GM19035 (cell line): ENCODE measurements around the gene AASS.

Experiments used
- ATAC-seq: cut with Tn5 transposase; IDR thresholded peaks from one replicate; pipeline ENCODE4 v1.9.1; 2021; ENCODE audit not compliant: unreplicated experiment

The AASS gene

DNA sequence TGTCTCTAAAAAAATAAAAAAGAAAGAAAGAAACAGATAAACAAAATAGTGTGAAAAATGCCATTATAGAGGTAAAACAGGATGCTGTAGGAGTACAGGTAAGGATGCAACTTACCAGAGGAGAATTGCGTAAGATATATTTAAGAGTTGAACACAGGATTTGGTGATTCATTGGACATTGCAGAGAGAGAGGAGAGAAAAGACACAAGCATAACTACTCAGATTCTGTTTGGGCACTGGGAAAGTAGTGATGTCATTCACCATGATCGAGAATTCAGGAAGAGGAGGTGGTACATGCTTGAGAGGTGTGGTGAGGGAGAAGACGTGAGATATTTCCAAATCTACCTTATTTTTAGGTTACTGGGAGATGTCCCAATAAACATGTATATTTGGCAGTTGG, 97.6 kb downstream of the AASS start:
- no peak for ATAC-seq

DNA sequence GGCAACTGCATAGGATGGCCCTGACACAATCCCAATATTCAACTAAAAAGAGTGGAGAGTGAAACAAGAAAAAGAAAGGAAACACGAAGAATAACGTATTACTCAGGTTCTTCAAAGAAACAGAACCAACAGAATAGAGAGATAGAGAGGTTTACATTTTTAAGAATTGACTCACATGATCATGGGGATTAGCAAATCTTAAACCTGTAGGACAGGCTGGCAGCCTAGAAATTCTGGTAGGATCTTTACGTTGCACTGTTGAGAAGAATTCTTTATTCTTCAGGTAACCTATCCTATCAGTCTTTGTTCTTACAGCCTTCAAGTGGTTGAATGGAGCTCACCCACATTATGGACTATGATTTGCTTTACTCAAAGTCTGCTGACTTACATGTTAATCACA, 103.9 kb downstream of the AASS start:
- ATAC-seq: no peak

DNA sequence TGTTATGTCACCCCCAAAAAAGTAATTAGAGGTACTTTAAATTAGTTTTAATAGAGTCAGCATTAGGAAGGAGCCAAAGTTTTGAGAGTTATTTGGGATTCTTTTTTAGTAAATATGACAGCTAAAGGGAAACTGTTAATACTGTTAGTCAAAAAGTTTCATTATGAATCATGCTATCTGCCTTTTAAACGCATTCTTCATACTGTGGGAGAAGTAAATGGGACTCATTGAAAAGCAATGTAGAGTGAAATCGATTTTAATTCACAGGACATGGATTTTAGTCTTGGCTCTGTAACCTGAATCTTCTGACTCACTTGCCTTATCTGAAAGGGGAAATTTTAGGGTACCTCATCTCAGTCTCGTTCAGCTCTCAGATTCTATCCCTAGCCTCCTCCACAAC, 105.1 kb downstream of the AASS start:
- no peak for ATAC-seq

DNA sequence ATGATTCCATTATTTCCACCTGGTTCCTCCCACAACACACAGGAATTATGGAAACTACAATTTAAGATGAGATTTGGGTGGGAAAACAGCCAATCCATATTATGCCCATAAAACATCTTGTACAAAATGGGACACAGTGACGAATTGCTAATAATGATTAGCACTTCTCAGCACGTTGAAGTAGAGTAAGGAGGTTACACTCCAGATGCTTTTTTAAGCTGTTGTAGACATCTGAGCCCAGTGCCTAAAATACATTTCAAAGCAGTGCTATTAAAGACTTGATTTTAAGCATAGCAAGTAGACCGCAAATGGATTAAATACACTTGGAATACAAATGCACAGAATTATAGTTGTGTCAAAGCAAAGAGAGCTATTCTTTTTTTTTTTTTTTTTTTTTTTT, 105.9 kb downstream of the AASS start:
- no peak for ATAC-seq

DNA sequence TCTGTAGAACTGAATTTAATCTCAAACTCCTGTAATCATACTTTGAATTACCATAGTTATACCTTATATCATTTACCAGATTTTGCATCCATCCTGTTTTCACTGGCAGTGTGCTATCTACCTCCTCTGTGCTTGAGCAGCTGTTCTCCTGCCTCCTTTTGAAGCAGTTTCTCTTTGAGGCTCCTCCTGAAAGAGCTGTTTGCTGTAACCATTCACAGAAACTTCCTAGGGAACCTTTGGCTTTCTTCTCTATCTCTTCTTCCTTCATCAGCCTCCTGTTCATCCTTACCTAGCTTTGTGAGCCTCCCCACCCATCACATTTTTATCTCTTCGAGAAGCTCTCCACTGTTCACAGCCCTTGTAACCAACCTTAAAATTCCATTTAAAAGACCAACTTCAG, 108.2 kb downstream of the AASS start:
- no peak for ATAC-seq

DNA sequence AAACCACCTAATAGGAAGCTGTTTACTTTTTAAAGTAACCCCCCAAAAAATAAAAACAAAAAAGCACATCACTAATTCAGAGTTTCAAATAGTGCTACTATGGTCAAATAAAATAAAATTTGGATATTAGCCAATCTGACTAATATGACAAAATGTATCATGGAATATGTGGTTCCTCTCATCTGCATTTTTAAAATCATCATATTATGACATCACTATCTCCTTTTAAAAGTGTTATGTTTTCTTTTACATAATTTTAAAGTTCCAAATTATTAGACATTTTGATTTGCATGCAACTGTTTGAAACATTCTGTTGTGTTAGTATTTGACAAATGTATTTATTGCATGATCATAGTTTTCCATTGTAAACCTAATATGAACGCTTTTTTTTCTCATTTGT, 110.4 kb downstream of the AASS start:
- ATAC-seq: no peak

DNA sequence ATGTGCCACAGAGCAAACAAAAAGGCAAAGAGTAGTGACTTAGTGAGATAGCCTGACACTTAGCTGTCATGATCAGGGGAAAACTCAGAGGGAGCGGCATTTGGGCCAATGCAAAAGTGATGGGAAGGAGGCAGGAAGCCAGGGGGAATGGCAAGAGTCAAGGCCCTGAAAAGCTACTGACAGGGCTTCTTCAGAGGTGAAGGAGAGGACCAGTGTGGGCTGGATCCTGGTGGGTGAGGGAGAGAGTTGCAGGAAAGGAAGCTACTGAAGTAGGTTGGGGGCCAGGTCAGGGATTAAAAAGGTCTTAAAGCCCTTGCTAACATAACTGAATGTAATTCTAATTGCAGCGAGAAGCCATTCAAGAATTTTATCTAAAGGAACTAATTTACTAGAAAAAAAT, 117.0 kb downstream of the AASS start:
- no peak for ATAC-seq
